Hippocampal formation (tissue), 2 donors: ENCODE data around the gene ZIC4.

Experiments
- DNase-seq, 2 donors: peaks; one replicate each; lab custom pipeline; 2025; lab: John Stamatoyannopoulos, UW

Gene ZIC4

GRCh38 chr3:147370349-147370748 lies 36.0 kb downstream of the ZIC4 start:
- no peak for DNase-seq

- no peak for DNase-seq
Observed at GRCh38 chr3:147369661-147370123, 36.7 kb downstream of the ZIC4 start.

GRCh38 chr3:147369231-147369630 lies 37.1 kb downstream of the ZIC4 start:
- DNase-seq, result no peak

GRCh38 chr3:147368561-147369221 lies 37.7 kb downstream of the ZIC4 start:
- no peak for DNase-seq

GRCh38 chr3:147368151-147368550 lies 38.2 kb downstream of the ZIC4 start:
- no peak for DNase-seq

GRCh38 chr3:147367676-147368075 lies 38.7 kb downstream of the ZIC4 start:
- no peak for DNase-seq

- DNase-seq, result no peak
Observed at GRCh38 chr3:147365196-147366115, 40.9 kb downstream of the ZIC4 start.

- DNase-seq, result no peak
Observed at GRCh38 chr3:147364771-147365170, 41.6 kb downstream of the ZIC4 start.

- DNase-seq, result no peak
Observed at GRCh38 chr3:147361454-147362420, 44.6 kb downstream of the ZIC4 start.

- no peak for DNase-seq
Observed at GRCh38 chr3:147360646-147361453, 45.5 kb downstream of the ZIC4 start.

- DNase-seq, result no peak
Observed at GRCh38 chr3:147360051-147360439, 46.3 kb downstream of the ZIC4 start.

- no peak for DNase-seq
Observed at GRCh38 chr3:147359177-147360050, 46.9 kb downstream of the ZIC4 start.

- no peak for DNase-seq
Observed at GRCh38 chr3:147358144-147358992, 48.0 kb downstream of the ZIC4 start.

GRCh38 chr3:147356909-147357900 lies 49.1 kb downstream of the ZIC4 start:
- no peak for DNase-seq

GRCh38 chr3:147356145-147356908 lies 50.0 kb downstream of the ZIC4 start:
- no peak for DNase-seq

GRCh38 chr3:147355753-147356090 lies 50.6 kb downstream of the ZIC4 start:
- no peak for DNase-seq

- DNase-seq, result no peak
Observed at GRCh38 chr3:147355084-147355752, 51.1 kb downstream of the ZIC4 start.
